ENCODE measurements around the gene NFYB. TPM values are rescaled to one million over a fixed set of nuclear protein-coding genes. Genes with fewer than 3 reads are reported as not detected.

Gene NFYB
- total RNA-seq, 1 experiment from 2014 or later = 28.1 TPM

DNA sequence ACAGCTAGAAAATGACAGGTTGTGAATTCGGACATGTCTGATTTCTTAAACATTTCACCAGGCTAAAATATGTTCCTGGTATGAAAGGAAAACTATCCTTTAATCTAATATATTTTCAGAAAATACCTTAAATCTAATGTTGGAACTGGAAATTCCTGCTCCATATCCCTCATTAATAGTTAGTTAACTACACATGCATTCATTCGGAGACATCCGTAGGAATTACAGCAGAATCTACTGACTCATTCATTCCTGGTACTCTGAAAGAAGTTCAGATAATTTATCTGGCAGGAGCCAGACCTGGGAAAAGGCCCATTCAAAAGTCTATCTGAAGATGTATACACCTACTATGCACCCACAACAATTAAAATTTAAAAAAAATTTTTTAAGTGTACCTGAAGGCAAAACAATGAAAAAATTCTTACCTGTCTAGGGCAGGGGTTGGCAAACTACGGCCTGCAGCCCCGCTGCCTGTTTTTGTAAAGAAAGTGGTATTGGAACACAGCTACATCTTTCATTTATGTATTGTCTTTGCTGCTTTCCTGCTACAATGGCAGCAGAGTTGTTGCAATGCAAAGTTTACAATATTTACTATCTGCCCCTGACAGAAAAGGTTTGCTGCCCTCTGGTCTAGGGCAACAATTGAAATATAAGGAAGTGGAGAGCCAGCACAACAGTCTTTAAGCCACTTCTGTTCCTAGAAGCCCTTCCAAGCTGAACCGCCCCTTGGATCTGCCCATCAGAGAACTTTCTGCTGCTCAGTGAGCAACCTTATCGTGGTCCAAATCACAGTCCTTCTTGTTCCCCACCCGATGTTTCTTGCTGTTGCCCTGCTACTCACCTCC lies 17.9 kb upstream of the NFYB start:
- no peaks in the 10 kb centered on the region for H3K9me3 ChIP-seq (ENCODE audit: low read depth, low read length, poor library complexity, severe bottlenecking)
- no peaks in the 10 kb centered on the region for H3K36me3 ChIP-seq (ENCODE audit: insufficient read depth, low read length, poor library complexity, severe bottlenecking)
- H3K27ac ChIP-seq (ENCODE audit: low read depth, low read length, poor library complexity, severe bottlenecking) = no peak overlapping the region
- CTCF ChIA-PET = no interaction called here
- no peaks in the 10 kb centered on the region for H3K27me3 ChIP-seq (replicated peaks; ENCODE audit: insufficient read depth, low read depth, low read length, poor library complexity)
- no peak for DNase-seq (ENCODE audit: low spot score)
- POLR2A ChIA-PET (ENCODE audit: low non-redundant PET) = no interaction called here
- no peaks in the 10 kb centered on the region for H3K4me1 ChIP-seq (ENCODE audit: insufficient read depth, low read length, poor library complexity, severe bottlenecking)
- no peak overlapping the region for H3K4me3 ChIP-seq (ENCODE audit: low read depth, low read length, poor library complexity, severe bottlenecking)
- BruUV-seq (replicated peaks) = no TSS peak
- TF ChIP-seq EZH2 (IDR thresholded peaks at IDR 0.05; ENCODE audit: borderline replicate concordance, low read depth, low read length, poor library complexity, severe bottlenecking) = no peak
- TF ChIP-seq, protein P1, sequence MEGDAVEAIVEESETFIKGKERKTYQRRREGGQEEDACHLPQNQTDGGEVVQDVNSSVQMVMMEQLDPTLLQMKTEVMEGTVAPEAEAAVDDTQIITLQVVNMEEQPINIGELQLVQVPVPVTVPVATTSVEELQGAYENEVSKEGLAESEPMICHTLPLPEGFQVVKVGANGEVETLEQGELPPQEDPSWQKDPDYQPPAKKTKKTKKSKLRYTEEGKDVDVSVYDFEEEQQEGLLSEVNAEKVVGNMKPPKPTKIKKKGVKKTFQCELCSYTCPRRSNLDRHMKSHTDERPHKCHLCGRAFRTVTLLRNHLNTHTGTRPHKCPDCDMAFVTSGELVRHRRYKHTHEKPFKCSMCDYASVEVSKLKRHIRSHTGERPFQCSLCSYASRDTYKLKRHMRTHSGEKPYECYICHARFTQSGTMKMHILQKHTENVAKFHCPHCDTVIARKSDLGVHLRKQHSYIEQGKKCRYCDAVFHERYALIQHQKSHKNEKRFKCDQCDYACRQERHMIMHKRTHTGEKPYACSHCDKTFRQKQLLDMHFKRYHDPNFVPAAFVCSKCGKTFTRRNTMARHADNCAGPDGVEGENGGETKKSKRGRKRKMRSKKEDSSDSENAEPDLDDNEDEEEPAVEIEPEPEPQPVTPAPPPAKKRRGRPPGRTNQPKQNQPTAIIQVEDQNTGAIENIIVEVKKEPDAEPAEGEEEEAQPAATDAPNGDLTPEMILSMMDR (conservative IDR thresholded peaks at IDR 0.05; ENCODE audit: low read depth, low read length) = no peak
- intact Hi-C loops (cut with micrococcal nuclease; ENCODE audit: unreplicated experiment) = no loop called here

DNA sequence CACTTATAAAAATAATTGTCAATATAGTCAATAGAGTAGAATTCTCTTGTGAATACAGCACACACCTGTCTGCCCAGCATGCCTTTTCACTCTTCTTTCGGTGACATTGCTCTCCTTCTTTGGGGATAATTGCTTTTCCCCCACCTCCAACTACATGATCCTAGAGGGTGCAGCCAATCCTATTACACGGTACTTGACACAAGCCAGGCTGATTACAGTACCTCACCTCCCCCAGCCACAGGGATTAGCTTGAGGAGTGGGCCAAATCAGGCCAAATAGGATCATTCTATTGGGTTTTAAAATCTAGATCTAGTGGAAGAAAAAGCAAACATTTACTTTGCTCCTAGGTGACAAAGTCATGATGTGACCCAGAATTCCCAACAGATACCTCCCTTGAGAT lies 16.8 kb upstream of the NFYB start:
- H3K36me3 ChIP-seq (ENCODE audit: insufficient read depth, low read length, poor library complexity, severe bottlenecking) = no peaks in the 10 kb centered on the region
- H3K27me3 ChIP-seq (replicated peaks; ENCODE audit: insufficient read depth, low read depth, low read length, poor library complexity) = no peaks in the 10 kb centered on the region
- H3K4me1 ChIP-seq (ENCODE audit: insufficient read depth, low read length, poor library complexity, severe bottlenecking) = no peaks in the 10 kb centered on the region
- no peaks in the 10 kb centered on the region for H3K9me3 ChIP-seq (ENCODE audit: low read depth, low read length, poor library complexity, severe bottlenecking)
- intact Hi-C loops (cut with micrococcal nuclease; ENCODE audit: unreplicated experiment) = no loop called here
- H3K4me3 ChIP-seq (ENCODE audit: low read depth, low read length, poor library complexity, severe bottlenecking) = no peak overlapping the region
- TF ChIP-seq, protein P1 (conservative IDR thresholded peaks at IDR 0.05; ENCODE audit: low read depth, low read length) = no peak
- no peak for TF ChIP-seq EZH2 (IDR thresholded peaks at IDR 0.05; ENCODE audit: borderline replicate concordance, low read depth, low read length, poor library complexity, severe bottlenecking)
- no peak overlapping the region for H3K27ac ChIP-seq (ENCODE audit: low read depth, low read length, poor library complexity, severe bottlenecking)
- POLR2A ChIA-PET (ENCODE audit: low non-redundant PET) = no interaction called here
- DNase-seq (ENCODE audit: low spot score) = no peak
- BruUV-seq (replicated peaks) = no TSS peak
- CTCF ChIA-PET = no interaction called here

DNA sequence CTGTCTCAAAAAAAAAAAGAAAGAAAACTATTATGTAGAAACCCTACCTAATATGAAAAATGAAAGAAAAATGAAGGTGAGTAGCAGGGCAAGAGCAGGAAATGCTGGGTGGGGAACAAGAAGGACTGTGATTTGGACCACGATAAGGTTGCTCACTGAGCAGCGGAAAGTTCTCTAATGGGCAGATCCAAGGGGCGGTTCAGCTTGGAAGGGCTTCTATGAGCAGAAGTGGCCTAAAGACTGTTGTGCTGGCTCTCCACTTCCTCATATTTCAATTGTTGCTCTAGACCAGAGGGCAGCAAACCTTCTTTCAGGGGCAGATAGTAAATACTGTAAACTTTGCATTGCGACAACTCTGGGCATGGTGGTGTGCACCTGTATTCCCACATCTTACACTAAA lies 16.3 kb upstream of the NFYB start:
- ChIA-PET CTCF (no interaction called here), POLR2A (ENCODE audit: low non-redundant PET) (no interaction called here)
- no peaks in the 10 kb centered on the region for H3K4me1 ChIP-seq (ENCODE audit: insufficient read depth, low read length, poor library complexity, severe bottlenecking)
- no TSS peak for BruUV-seq (replicated peaks)
- intact Hi-C loops (cut with micrococcal nuclease; ENCODE audit: unreplicated experiment) = no loop called here
- no peak for DNase-seq (ENCODE audit: low spot score)
- H3K27me3 ChIP-seq (replicated peaks; ENCODE audit: insufficient read depth, low read depth, low read length, poor library complexity) = no peaks in the 10 kb centered on the region
- no peaks in the 10 kb centered on the region for H3K9me3 ChIP-seq (ENCODE audit: low read depth, low read length, poor library complexity, severe bottlenecking)
- no peak overlapping the region for H3K27ac ChIP-seq (ENCODE audit: low read depth, low read length, poor library complexity, severe bottlenecking)
- H3K4me3 ChIP-seq (ENCODE audit: low read depth, low read length, poor library complexity, severe bottlenecking) = no peak overlapping the region
- H3K36me3 ChIP-seq (ENCODE audit: insufficient read depth, low read length, poor library complexity, severe bottlenecking) = no peaks in the 10 kb centered on the region
- TF ChIP-seq, protein P1 (conservative IDR thresholded peaks at IDR 0.05; ENCODE audit: low read depth, low read length) = no peak
